GM12872 (cell line): ENCODE measurements around the gene COPB2.

Source experiments
- TF ChIP-seq, protein P1 (sequence below): IDR thresholded peaks from 3 replicates; pipeline ENCODE4 v1.5.1; 2011; ENCODE audit warnings: low read depth, mild to moderate bottlenecking, low read length, moderate library complexity; ENCODE audit not compliant: insufficient read depth

Gene COPB2

DNA sequence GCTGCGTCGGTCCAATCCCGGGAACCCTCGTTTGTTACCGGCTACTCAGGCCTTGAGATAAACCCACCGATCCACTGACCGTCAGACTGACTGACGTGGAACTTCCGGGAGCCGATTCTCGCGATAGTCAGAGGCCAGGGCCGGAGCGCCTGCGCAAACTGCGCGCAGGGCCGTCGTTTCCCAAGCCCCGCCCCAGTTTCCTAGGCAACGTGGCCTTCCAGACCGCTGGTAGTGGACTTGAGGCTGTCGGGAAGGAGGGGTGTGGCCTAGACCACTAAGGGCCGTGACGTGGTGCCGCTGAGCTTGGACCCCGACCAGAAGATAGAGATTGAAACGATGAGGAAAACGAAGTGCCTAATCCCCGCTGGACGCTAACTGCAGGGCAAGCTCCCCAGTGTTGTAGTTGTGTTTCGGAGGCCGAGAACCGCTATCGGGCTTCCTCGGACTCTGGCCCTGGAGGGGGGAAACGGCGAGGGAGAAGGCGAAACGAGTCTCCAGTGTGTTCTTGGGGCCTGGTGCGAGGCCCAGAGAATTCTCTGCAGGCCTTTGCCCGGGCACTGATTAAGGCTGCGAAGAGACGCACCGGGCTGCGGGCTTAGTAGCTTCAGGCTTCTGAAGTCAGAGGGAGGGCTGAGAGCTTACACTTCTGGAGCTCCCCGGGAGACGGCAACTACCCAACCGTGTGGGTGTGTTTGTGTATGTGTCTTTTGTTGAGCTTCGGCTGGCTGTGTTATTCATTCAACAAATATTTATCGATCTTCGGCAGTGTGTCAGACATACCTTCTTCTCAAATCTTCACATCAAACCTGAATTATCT, at the start of gene COPB2:
COPB2 (minus strand) TSS at position 96 of the 817 bp plus-strand sequence. CDS start 97 bp downstream, outside the sequence.
- TF ChIP-seq, protein P1, sequence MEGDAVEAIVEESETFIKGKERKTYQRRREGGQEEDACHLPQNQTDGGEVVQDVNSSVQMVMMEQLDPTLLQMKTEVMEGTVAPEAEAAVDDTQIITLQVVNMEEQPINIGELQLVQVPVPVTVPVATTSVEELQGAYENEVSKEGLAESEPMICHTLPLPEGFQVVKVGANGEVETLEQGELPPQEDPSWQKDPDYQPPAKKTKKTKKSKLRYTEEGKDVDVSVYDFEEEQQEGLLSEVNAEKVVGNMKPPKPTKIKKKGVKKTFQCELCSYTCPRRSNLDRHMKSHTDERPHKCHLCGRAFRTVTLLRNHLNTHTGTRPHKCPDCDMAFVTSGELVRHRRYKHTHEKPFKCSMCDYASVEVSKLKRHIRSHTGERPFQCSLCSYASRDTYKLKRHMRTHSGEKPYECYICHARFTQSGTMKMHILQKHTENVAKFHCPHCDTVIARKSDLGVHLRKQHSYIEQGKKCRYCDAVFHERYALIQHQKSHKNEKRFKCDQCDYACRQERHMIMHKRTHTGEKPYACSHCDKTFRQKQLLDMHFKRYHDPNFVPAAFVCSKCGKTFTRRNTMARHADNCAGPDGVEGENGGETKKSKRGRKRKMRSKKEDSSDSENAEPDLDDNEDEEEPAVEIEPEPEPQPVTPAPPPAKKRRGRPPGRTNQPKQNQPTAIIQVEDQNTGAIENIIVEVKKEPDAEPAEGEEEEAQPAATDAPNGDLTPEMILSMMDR = no peak

DNA sequence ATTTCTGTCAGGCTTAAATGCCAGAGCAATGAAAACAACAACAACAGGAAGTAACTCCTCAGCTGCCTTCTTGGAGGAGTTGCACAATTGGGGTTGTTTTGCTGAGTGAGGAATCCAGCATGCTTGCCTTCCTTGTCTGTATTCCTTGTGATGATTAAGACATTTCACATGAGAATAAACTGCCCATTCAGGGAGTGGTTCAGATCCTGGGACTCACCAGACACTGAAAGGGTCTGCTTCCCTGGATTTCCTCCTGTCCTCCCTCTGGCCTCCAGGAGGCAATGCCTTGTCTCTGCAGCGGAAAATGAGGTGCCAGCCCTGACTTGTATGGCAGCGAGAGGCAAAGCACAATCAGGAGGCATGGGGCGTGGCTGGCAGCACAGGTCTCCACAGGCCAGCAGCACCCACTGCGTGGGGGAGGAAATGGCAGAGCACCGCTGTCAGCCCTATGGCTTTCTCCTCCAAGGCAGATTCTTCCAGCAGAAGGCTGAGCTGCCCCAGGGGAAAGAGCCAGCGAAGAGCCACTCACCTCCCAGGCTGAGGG, 45.4 kb upstream of the COPB2 start:
- TF ChIP-seq, protein P1 = no peak

DNA sequence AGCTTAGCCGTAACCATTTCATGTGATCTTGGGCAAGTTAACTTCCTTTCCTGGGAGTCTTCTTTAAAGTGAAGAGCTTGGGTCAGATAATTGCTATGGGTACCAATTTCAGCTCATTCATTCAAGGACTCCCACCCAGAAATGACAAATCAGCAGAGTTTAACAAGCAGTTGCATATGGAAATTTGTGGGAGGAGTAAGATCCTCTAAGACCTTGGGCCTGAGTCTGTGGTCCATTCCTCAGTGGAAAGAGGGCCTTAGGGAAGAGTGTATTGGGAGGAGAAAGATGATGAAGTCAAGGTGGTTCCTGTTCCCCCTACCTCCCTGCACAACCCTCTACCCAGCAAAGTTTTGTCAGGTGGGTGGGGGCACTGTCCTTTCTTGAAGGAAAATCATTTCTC, 44.8 kb upstream of the COPB2 start:
- TF ChIP-seq, protein P1 = no peak

DNA sequence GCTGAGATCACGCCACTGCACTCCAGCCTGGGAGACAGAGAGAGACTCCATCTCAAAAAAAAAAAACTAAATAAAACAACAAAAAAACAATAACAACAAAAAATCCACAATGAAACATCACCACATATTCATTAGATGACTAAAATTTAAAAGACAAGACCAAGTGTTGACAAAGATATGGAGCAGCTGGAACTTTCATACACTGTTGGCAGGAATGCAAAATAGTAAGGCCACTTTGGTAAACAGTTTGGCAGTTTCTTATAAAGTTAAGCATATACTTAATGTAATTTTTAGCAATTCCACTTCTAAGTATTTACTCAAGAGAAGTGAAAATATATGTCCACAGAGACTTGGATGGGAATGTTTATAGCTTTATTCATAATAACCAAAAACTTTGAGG, 43.6 kb upstream of the COPB2 start:
- TF ChIP-seq, protein P1 = no peak

DNA sequence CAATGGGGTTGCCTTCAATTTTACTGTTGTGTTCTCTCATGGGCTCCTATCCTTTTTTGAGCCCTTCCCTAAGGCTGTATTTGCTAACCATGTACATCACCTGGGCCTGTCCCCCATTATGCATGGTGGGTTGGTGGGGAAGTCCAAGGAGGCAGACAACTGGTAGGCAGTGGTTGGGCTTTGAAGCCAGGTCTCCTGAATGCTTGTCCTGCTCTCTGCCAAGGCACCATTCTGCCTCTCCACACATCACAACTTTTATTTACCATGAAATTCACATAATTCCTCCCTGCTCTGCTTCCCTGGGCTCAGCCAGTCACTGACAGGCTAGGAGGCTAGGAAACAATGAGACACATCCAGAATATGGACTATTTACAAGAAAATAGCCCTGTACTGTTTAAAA, 41.0 kb upstream of the COPB2 start:
- TF ChIP-seq, protein P1 = no peak

DNA sequence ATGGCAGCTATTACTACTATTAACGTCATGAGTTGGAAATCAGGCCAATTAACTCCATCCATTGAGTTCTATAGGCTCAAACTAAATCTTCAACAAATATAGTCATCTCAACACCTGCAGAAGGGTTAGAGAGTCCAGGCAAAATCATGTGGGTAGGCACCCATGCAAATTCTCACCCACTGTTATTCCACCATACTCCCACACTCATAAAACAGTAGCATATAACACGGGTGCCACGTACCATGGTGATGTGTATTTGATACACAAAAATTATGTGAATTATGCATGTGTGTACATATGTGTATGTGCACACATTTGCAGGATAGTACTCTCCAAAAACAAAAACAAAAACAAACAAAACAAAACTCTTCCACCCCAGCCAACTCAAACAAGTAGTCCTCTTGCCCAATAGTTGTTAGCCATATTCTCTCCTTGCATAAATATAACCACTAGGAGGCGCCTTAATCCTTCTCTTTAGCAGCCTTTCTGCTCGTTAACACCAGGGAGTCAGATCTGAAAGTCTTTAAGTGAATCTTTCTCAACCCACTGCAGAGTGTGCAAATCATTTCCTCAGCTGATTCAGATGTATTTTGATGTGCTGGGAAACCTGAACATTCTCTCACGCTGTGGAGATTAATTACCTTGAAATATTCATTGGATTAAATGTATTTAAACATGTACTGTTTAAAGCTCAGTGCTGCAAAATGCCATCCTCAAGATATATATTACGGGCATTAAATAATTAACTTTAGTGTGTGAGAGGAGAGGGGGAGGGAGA, 38.0 kb upstream of the COPB2 start:
- TF ChIP-seq, protein P1 = peak; percentile 74

DNA sequence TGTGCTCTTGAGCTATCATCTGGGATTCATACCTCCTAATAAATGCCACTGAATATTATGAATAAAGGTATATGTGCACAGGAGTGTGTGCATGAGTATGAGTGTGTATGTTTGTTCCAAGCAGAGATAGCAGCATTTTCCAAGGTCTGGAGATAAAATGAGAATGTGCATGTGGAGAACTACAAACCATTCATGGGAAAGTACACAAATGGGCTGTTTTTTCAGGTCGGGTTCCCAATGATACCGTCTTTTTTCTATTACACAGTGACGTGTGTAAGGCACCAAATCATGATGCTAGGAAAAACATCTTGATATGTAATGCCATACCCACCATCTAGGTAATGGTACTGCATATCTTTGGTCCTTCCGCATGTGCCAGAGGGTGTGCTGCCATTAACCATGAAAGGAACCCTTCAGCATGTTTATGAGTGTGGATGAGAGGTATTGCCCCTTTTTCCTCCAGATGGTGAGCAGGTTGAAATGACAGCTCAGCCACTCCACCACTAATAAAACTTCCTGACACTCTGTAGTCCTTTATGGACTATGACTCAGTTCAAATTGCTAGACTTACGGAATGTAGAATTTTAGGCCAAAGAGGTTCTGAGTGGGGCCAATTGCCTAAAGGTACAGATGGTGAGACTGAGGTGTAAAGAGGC, 36.4 kb upstream of the COPB2 start:
- TF ChIP-seq, protein P1 = no peak
